Bronchial epithelial cell (primary cell): ENCODE results near the gene DLG1. TPM values are rescaled to one million over a fixed set of nuclear protein-coding genes. Genes with fewer than 3 reads are reported as not detected.

Experiments
- DNase-seq: peaks from one replicate; pipeline ENCODE4 v3.0.0-alpha.2; 2010; ENCODE audit warnings: low read depth
- FAIRE-seq: peaks from 2 replicates; lab custom pipeline; 2011; peaks lifted over from hg19 to GRCh38; lab: Jason Lieb, UNC
- H3K27me3 ChIP-seq: 2 replicates; pipeline ENCODE4 v1.5.1; 2011; ENCODE audit warnings: low read length; ENCODE audit not compliant: control insufficient read depth, insufficient read depth
- H3K36me3 ChIP-seq: 2 replicates; pipeline ENCODE4 v1.5.1; 2011; ENCODE audit warnings: low read length; ENCODE audit not compliant: control insufficient read depth, insufficient read depth
- H3K4me3 ChIP-seq: 2 replicates; pipeline ENCODE4 v1.5.1; 2011; ENCODE audit warnings: mild to moderate bottlenecking, low read depth, low read length, control low read depth
- total RNA-seq: library from RNA; depleted of rRNA; stranded (reverse); fragments of >200 nt; gene quantifications from 2 replicates; pipeline ENCODE4 v1.2.1, GENCODE V29; 2014
- TF ChIP-seq, protein P1 (sequence below): IDR thresholded peaks from 2 replicates; pipeline ENCODE4 v1.5.1; 2011; ENCODE audit warnings: mild to moderate bottlenecking, moderate library complexity, low read length, control low read depth, inconsistent platforms; ENCODE audit not compliant: insufficient read depth, severe bottlenecking

The DLG1 gene
- total RNA-seq, 1 donor from 2014 or later = 66.6 TPM

DNA sequence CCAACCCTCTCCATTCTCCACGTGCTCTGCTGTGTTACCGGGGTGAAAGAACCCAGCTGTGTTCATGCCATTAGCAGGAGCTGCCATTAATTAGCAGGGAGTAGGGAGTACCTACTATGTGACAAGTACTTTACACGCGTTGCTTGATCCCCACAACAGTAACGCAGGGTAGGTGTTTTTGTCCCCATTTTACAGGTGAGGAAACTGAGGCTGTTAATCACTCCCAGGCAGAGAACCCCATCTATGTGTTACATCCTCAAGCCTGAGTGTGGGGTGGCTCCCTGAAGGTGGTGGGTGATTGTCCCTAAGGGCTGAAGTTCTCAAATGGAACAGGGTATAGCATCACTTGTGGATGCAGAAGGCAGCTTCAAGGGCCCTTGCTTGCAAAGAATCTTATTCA is 291.6 kb downstream of the DLG1 start:
- Histone ChIP-seq H3K36me3 (no peaks in the 10 kb centered on the region), H3K4me3 (no peak overlapping the region), H3K27me3 (no peaks in the 10 kb centered on the region)
- FAIRE-seq (no peak), DNase-seq (no peak)
- TF ChIP-seq, protein P1, sequence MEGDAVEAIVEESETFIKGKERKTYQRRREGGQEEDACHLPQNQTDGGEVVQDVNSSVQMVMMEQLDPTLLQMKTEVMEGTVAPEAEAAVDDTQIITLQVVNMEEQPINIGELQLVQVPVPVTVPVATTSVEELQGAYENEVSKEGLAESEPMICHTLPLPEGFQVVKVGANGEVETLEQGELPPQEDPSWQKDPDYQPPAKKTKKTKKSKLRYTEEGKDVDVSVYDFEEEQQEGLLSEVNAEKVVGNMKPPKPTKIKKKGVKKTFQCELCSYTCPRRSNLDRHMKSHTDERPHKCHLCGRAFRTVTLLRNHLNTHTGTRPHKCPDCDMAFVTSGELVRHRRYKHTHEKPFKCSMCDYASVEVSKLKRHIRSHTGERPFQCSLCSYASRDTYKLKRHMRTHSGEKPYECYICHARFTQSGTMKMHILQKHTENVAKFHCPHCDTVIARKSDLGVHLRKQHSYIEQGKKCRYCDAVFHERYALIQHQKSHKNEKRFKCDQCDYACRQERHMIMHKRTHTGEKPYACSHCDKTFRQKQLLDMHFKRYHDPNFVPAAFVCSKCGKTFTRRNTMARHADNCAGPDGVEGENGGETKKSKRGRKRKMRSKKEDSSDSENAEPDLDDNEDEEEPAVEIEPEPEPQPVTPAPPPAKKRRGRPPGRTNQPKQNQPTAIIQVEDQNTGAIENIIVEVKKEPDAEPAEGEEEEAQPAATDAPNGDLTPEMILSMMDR = no peak

DNA sequence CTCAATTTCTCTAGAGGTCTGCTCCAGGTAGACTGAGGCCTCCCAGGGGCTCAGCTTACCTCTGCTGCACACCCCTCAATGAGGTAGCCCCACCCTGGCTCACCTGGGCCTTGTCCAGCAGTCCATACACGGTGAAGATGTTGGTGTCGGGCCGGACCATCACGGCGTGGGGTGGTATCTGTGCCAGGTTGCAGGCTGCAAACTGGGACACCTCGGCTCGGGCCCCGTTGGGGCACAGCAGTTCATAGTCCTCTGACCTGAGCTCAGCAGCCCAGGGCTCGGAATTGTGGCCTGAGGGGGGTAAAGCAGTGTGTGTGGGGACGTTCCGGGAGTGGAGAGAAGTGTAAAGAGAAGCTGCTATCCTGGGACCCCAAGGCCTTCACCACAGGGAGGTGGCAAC is 292.0 kb downstream of the DLG1 start:
- TF ChIP-seq, protein P1 = no peak
- Histone ChIP-seq H3K4me3 (no peak overlapping the region), H3K36me3 (no peaks in the 10 kb centered on the region), H3K27me3 (no peaks in the 10 kb centered on the region)
- DNase-seq (no peak), FAIRE-seq (no peak)

DNA sequence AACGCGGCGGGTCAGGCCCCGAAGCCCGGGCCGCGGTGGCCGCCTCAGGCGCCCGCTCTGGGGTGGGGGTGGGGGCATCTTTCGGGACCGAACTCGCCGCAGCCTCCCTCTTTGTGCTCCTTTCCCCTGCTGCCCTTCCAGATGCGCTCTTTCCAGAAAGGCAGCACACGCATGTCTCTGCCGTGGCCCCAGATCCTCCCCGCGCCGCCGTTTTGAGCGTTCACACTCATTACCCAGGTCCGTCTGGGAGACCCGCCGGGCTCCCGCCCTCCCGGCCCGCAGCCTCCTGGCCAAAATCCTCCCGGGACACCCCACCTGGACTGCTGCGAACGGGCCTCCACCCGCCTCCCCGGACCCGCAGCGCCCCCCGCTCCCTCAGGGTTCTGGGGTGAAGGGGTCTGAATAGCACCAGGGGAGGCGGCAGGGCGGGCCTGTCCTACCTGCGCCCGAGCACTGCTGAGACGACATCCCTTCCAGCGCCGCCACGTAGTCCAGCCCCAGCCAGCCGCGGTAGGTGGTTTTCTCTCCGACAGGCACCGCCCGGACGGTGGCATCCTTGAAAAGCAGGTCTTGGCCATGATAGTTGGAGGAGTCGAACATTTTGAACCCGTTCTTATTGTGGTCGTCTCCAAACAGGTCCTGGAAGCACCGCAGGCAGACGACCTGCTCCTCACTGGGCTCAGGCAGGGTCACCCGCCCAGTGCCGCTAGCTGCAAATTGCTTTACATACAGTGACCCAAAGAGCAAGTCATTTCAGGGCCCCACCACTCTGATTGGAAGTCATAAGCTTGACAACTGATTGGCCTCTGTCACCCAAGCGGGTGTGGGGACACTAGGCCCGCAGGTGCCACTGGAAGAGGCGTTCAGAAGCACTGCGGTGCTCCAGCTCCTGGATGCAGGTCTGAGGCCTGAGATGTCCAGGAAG is 294.7 kb downstream of the DLG1 start:
- H3K4me3 ChIP-seq = peak overlapping the region; percentile 53
- no peaks in the 10 kb centered on the region for H3K27me3 ChIP-seq
- no peak for DNase-seq
- H3K36me3 ChIP-seq = no peaks in the 10 kb centered on the region
- TF ChIP-seq, protein P1 = no peak
- FAIRE-seq = no peak

DNA sequence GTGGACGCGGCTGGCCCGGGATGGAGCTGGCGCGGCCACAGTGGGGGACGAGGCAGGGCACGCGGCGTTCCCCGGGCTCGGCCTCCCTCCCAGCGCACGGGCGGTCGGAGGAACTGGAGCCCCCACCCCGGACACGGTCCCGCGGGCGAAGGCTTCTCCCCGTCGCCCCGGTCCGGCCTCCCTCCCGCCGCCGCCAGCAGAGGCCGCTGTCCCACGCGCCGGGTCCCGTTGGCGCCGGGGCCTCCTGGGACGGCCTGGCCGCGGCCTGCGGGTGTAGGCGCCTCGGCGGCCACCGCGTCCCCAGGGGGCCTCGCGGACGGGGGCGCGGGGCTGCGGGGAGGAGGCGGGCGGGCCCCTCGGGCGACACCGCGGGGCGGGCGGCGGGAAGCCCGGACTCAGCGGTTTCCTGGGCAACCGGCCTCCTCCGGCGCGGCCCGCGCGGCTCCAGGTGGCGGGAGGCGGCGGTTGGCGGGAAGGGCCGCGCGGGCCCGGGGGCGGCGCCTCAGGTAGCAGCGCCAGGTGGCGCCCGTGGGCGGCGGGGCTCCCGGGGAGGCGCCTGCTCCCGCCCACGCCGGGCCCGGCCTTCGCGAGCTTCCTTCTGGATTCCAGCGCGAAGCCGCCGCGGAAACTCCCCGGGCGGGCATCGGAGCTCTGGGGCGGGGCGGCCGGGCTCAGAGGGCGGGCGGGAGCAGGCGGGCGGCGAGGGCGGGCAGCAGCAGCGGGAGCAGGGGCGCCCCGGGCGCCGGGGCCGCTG is 295.5 kb downstream of the DLG1 start:
- peak; percentile 66 for DNase-seq
- Histone ChIP-seq H3K4me3 (peak overlapping the region; percentile 53), H3K27me3 (no peaks in the 10 kb centered on the region), H3K36me3 (no peaks in the 10 kb centered on the region)
- TF ChIP-seq, protein P1 = peak; percentile 53
- FAIRE-seq = no peak

DNA sequence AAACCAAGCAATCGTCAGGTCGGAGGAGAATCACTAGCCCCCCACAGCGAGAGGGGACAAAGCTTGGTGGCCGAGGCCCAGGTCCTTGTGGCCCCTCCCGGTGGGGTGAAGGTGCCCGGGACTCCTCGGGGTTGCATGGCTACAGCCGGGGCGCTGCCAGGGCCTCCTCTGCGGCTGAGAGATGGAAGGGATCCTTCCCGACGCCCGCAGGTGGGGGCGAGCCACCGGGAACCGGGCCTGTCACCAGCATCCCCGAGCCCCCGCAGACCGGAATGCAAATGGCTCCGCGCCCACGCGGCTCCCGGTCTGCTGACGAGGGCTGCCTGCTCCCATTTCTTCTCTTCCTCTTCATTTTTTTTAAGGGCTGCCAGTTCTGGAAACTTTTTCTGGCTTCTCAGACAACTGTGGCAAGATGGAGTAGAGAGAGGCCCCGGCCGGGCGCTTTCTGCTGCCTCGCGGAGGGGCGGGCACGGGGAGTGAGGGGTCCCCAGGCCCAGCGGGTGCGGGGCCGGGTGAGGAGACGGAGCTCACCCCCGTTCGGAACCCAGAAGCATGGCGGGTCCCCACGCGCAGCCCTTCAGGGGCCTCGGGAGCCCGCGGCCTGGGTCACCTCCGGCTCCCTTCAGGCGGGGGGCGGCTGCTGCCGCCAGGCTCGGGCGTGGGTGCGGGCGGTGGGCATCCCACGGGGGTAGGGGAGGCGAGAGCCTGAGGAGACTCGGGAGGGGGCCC is 296.3 kb downstream of the DLG1 start:
- FAIRE-seq (no peak), DNase-seq (no peak)
- Histone ChIP-seq H3K27me3 (no peaks in the 10 kb centered on the region), H3K36me3 (no peaks in the 10 kb centered on the region), H3K4me3 (peak overlapping the region; percentile 47)
- TF ChIP-seq, protein P1 = no peak
